ENCODE results near the gene PRLH. TPM values are rescaled to one million over a fixed set of nuclear protein-coding genes. Genes with fewer than 3 reads are reported as not detected.

Gene PRLH
- total and polyA plus RNA-seq, 2 donors (not counting 1 experiment from before 2014, with no cell fraction given): not detected

DNA sequence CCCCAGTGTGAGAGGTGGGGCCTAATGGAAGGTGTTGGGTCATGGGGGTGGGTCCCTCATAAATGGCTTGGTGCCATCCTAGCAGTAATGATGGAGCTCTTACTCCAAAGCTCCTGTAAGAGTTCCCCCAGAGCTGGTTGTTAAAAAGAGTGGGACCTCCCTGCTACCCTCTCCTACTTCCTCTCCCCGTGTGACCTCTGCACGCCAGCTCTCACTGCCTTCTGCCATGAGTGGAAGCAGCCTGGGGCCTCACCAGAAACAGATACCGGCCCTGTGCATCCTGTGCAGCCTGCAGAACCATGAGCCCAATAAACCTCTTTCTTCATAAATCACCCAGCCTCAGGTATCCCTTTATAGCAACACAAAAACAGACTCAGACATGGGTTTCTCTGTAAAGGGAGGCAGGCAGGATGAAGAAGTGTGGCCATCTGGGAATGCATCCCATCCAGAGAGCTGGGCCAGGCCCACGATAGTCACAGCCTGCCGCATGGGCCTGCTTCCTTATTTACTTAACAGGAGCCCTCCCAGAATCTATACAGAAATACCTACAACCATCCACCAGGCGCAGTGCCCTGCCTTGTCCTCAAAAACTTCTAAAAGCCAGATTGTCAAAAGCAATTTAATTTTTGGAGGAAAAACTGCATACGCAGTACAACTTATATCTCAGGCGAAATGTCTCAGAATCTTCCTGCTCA, 7.5 kb downstream of the PRLH start:
- Histone ChIP-seq H3K79me2 (ENCODE audit: control insufficient read depth, insufficient read depth, low read length) (no peaks in the 10 kb centered on the region), H3K27me3 (ENCODE audit: control insufficient read depth, insufficient read depth, low read length) (no peaks in the 10 kb centered on the region), H3K27ac (ENCODE audit: insufficient read depth, low read length) (no peak overlapping the region), H2AFZ (ENCODE audit: low read length) (no peak overlapping the region), H3K36me3 (ENCODE audit: control insufficient read depth, insufficient read depth, low read length) (no peaks in the 10 kb centered on the region), H3K9ac (ENCODE audit: insufficient read depth, low read length) (no peak overlapping the region), H4K20me1 (ENCODE audit: control insufficient read depth, extremely low read depth, insufficient read depth, low read length) (no peaks in the 10 kb centered on the region), H3K9me3 (ENCODE audit: control insufficient read depth, insufficient read depth, low read depth, low read length) (no peaks in the 10 kb centered on the region), H3K4me3 (replicated peaks in 1 of 4; ENCODE audit: control extremely low read depth in 1 of 4, insufficient read depth in 1 of 4, low read depth in 3 of 4, low read length in 4 of 4) (no peak overlapping the region), H3K4me2 (ENCODE audit: extremely low read depth, insufficient read depth, low read length) (no peak overlapping the region), H3K4me1 (ENCODE audit: control insufficient read depth, extremely low read depth, insufficient read depth, low read length) (peaks cover 2% of the 10 kb centered on the region)
- no peak for DNase-seq (ENCODE audit: low read depth in 2 of 2)
- TF ChIP-seq CTCF (conservative IDR thresholded peaks at IDR 0.05 in 1 of 2, IDR thresholded peaks at IDR 0.05 in 1 of 2; ENCODE audit: low read depth in 1 of 2, low read length in 2 of 2): no peak

- H3K4me1 ChIP-seq (ENCODE audit: control insufficient read depth, extremely low read depth, insufficient read depth, low read length): peaks cover 2% of the 10 kb centered on the region
- H3K4me3 ChIP-seq (replicated peaks in 1 of 4; ENCODE audit: control extremely low read depth in 1 of 4, insufficient read depth in 1 of 4, low read depth in 3 of 4, low read length in 4 of 4): no peak overlapping the region
- no peak overlapping the region for H3K9ac ChIP-seq (ENCODE audit: insufficient read depth, low read length)
- H3K4me2 ChIP-seq (ENCODE audit: extremely low read depth, insufficient read depth, low read length): no peak overlapping the region
- no peak for DNase-seq (ENCODE audit: low read depth in 2 of 2)
- H2AFZ ChIP-seq (ENCODE audit: low read length): no peak overlapping the region
- no peaks in the 10 kb centered on the region for H3K36me3 ChIP-seq (ENCODE audit: control insufficient read depth, insufficient read depth, low read length)
- no peaks in the 10 kb centered on the region for H3K79me2 ChIP-seq (ENCODE audit: control insufficient read depth, insufficient read depth, low read length)
- H4K20me1 ChIP-seq (ENCODE audit: control insufficient read depth, extremely low read depth, insufficient read depth, low read length): no peaks in the 10 kb centered on the region
- TF ChIP-seq CTCF (conservative IDR thresholded peaks at IDR 0.05 in 1 of 2, IDR thresholded peaks at IDR 0.05 in 1 of 2; ENCODE audit: low read depth in 1 of 2, low read length in 2 of 2) (no peak), EZH2 (IDR thresholded peaks at IDR 0.05; ENCODE audit: low read length, missing control alignments) (no peak)
- no peaks in the 10 kb centered on the region for H3K9me3 ChIP-seq (ENCODE audit: control insufficient read depth, insufficient read depth, low read depth, low read length)
- H3K27me3 ChIP-seq (ENCODE audit: control insufficient read depth, insufficient read depth, low read length): no peaks in the 10 kb centered on the region
- H3K27ac ChIP-seq (ENCODE audit: insufficient read depth, low read length): no peak overlapping the region
Measured at GRCh38 chr2:237574467-237574866, 8.1 kb downstream of the PRLH start.

DNA sequence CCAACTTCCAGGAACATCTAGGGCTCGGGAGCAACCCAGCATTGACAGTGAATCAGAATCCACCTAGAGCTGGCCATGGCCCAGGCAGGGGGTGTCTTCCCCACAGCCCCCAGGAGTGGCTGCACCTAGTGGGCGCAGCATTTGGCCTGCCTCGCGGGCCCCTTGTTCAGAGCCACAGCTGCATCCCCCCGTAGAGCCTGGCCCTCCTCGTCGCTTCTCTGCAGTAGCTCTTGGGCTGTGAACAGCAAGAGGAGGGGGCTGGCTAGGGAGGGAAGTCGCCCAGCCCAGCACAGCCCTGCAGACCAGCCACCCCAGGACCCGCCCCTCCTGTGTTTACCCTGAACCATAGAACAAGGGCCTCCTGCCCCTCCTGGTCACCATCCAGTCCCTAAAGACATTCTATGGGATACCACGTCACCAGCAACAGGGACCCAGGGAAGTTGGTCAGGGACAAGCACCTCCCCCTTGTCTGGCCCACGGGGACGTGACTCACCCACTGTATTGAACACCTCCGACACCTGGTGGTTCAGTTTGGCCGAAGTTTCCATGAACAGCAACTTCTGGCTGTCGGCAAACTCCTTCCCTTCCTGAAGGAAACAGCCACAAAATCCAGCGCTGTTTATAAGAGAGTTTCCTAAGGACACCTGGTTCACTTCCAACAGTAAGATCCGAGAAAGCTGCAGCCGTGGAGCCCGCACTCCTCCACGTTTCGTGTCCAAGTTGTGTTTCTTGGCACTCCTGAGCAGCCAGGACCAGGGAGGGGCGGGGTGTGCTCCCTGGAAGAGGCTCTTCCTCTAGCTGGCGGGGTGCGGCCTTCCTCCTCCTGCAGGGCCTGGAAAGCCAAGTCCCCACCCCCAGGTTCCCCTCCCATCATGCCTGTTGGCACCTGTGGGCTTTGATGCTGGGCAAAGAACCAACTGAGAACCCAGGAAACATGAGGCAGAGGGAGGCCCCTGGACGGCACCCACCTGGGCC, 8.8 kb downstream of the PRLH start:
- no peak overlapping the region for H3K27ac ChIP-seq (ENCODE audit: insufficient read depth, low read length)
- DNase-seq (ENCODE audit: low read depth in 2 of 2): peak in 1 of 2 donors; percentile 36
- no peaks in the 10 kb centered on the region for H3K27me3 ChIP-seq (ENCODE audit: control insufficient read depth, insufficient read depth, low read length)
- H3K4me1 ChIP-seq (ENCODE audit: control insufficient read depth, extremely low read depth, insufficient read depth, low read length): peaks cover 2% of the 10 kb centered on the region
- no peaks in the 10 kb centered on the region for H3K9me3 ChIP-seq (ENCODE audit: control insufficient read depth, insufficient read depth, low read depth, low read length)
- H3K4me2 ChIP-seq (ENCODE audit: extremely low read depth, insufficient read depth, low read length): no peak overlapping the region
- H3K4me3 ChIP-seq (replicated peaks in 1 of 4; ENCODE audit: control extremely low read depth in 1 of 4, insufficient read depth in 1 of 4, low read depth in 3 of 4, low read length in 4 of 4): no peak overlapping the region
- H3K79me2 ChIP-seq (ENCODE audit: control insufficient read depth, insufficient read depth, low read length): no peaks in the 10 kb centered on the region
- TF ChIP-seq EZH2 (IDR thresholded peaks at IDR 0.05; ENCODE audit: low read length, missing control alignments) (no peak), CTCF (conservative IDR thresholded peaks at IDR 0.05 in 1 of 2, IDR thresholded peaks at IDR 0.05 in 1 of 2; ENCODE audit: low read depth in 1 of 2, low read length in 2 of 2) (no peak)
- H3K36me3 ChIP-seq (ENCODE audit: control insufficient read depth, insufficient read depth, low read length): no peaks in the 10 kb centered on the region
- no peak overlapping the region for H3K9ac ChIP-seq (ENCODE audit: insufficient read depth, low read length)
- no peak overlapping the region for H2AFZ ChIP-seq (ENCODE audit: low read length)
- no peaks in the 10 kb centered on the region for H4K20me1 ChIP-seq (ENCODE audit: control insufficient read depth, extremely low read depth, insufficient read depth, low read length)

Data from fibroblast of lung (primary cell).